GM12878 (cell line): ENCODE data around the gene ACBD5. TPM values are rescaled to one million over a fixed set of nuclear protein-coding genes. Genes with fewer than 3 reads are reported as not detected.

Source experiments
- ATAC-seq: fragments of 200-7000 bp; cut with Tn5 transposase; 3 replicates; pipeline ENCODE4 v1.9.1; 2020; ENCODE audit warnings: mild to moderate bottlenecking, moderate library complexity
- BruUV-seq: library from RNA; stranded (reverse); fragments of 400-500 nt; replicated peaks from 2 replicates; lab custom pipeline; 2021; lab: Mats Ljungman, UMichigan
- CTCF ChIA-PET: fragments of 300-600 bp; sonication (Branson Sonifier 250); formaldehyde crosslinking; extraction: SDS; loops from one replicate; lab custom pipeline; 2021; ENCODE audit warnings: inconsistent platforms; lab: Yijun Ruan, JAX
- POLR2A ChIA-PET: fragments of 350-600 bp; formaldehyde crosslinking; extraction: SDS; loops from one replicate; lab custom pipeline; 2021; ENCODE audit warnings: inconsistent platforms; lab: Charles Lee
- RAD21 ChIA-PET: fragments of 300-600 bp; sonication (Branson Sonifier 250); formaldehyde crosslinking; loops from one replicate; lab custom pipeline; 2023; ENCODE audit warnings: antibody characterized with exemption; ENCODE audit not compliant: unreplicated experiment; lab: Charles Lee
- SMC1A ChIA-PET: fragments of 300-600 bp; sonication (Branson Sonifier 250); formaldehyde crosslinking; loops from one replicate; lab custom pipeline; 2023; ENCODE audit not compliant: unreplicated experiment, uncharacterized antibody; lab: Charles Lee
- DNase-seq: peaks from one replicate; pipeline ENCODE4 v3.0.0-alpha.2; 2011; ENCODE audit warnings: low read depth, low spot score
- FAIRE-seq: peaks from 3 replicates; lab custom pipeline; 2011; peaks lifted over from hg19 to GRCh38; lab: Jason Lieb, UNC
- H2AFZ ChIP-seq: 2 replicates; pipeline ENCODE4 v1.6.0; 2011; ENCODE audit warnings: low read depth, low read length, control low read depth; ENCODE audit not compliant: control insufficient read depth
- H3K27ac ChIP-seq: 2 replicates; pipeline ENCODE4 v1.5.1; 2011; ENCODE audit warnings: control low read depth; ENCODE audit not compliant: control insufficient read depth, insufficient read depth
- H3K27me3 ChIP-seq, 2 experiments: replicated peaks in 1 of 2; 2 replicates each; pipeline versions ENCODE4 v1.6.0 to v1.6.1; 2011; ENCODE audit warnings: low read length in 1 of 2; ENCODE audit not compliant: control insufficient read depth in 2 of 2, insufficient read depth in 2 of 2
- H3K36me3 ChIP-seq, 2 experiments: 2 replicates each; pipeline ENCODE4 v1.5.1; 2011; ENCODE audit warnings: low read length in 1 of 2; ENCODE audit not compliant: control insufficient read depth in 2 of 2, insufficient read depth in 2 of 2
- H3K4me1 ChIP-seq: 2 replicates; pipeline ENCODE4 v1.6.1; 2011; ENCODE audit warnings: mild to moderate bottlenecking, low read length, moderate library complexity, mixed read lengths; ENCODE audit not compliant: control insufficient read depth, insufficient read depth
- H3K4me2 ChIP-seq: 2 replicates; pipeline ENCODE4 v1.6.0; 2011; ENCODE audit warnings: control low read depth; ENCODE audit not compliant: control insufficient read depth, insufficient read depth
- H3K4me3 ChIP-seq: fragments of 200-600 bp; sonication (generic); 2 replicates; pipeline ENCODE4 v1.5.1; 2016
- H3K79me2 ChIP-seq: 2 replicates; pipeline ENCODE4 v1.6.0; 2011; ENCODE audit warnings: low read length; ENCODE audit not compliant: control insufficient read depth, insufficient read depth
- H3K9ac ChIP-seq: 2 replicates; pipeline ENCODE4 v1.8.0; 2011; ENCODE audit warnings: low read length, control low read depth, mixed read lengths; ENCODE audit not compliant: control insufficient read depth, insufficient read depth
- H3K9me3 ChIP-seq: replicated peaks from 3 replicates; pipeline ENCODE4 v1.5.1; 2011; ENCODE audit warnings: mild to moderate bottlenecking, low read length; ENCODE audit not compliant: control insufficient read depth, insufficient read depth
- H4K20me1 ChIP-seq: 2 replicates; pipeline ENCODE4 v1.6.0; 2011; ENCODE audit not compliant: control insufficient read depth, insufficient read depth
- ATF7 ChIP-seq: fragments of 450-650 bp; IDR thresholded peaks from 2 replicates; pipeline ENCODE4 v1.6.1; 2016; ENCODE audit warnings: low read depth, mild to moderate bottlenecking
- BACH1 ChIP-seq: fragments of 450-650 bp; IDR thresholded peaks from 2 replicates; pipeline ENCODE4 v1.6.1; 2017; ENCODE audit warnings: mild to moderate bottlenecking, borderline replicate concordance
- CHD4 ChIP-seq: fragments of 200-600 bp; sonication (generic); IDR thresholded peaks from 2 replicates; pipeline ENCODE4 v1.6.1; 2016; ENCODE audit warnings: mild to moderate bottlenecking
- DPF2 ChIP-seq: fragments of 450-650 bp; IDR thresholded peaks from 2 replicates; pipeline ENCODE4 v1.6.1; 2017; ENCODE audit warnings: mild to moderate bottlenecking
- EGR1 ChIP-seq, 2 experiments: IDR thresholded peaks; 1 replicate in 1 of 2; 2 replicates in 1 of 2; pipeline ENCODE4 v1.6.1; 2011 to 2012; ENCODE audit warnings: low read depth in 2 of 2, low read length in 2 of 2, borderline replicate concordance in 1 of 2, mild to moderate bottlenecking in 1 of 2, moderate library complexity in 1 of 2
- ESRRA ChIP-seq: IDR thresholded peaks from 2 replicates; pipeline ENCODE4 v1.6.1; 2012; ENCODE audit warnings: mild to moderate bottlenecking, low read length, improper control_type of control experiment
- FOXK2 ChIP-seq: fragments of 450-650 bp; IDR thresholded peaks from 2 replicates; pipeline ENCODE4 v1.6.1; 2017; ENCODE audit warnings: mild to moderate bottlenecking, moderate library complexity
- NKRF ChIP-seq: fragments of 450-650 bp; conservative IDR thresholded peaks from 2 replicates; pipeline ENCODE4 v1.6.1; 2017; ENCODE audit warnings: mild to moderate bottlenecking, moderate library complexity
- NR2C1 ChIP-seq: fragments of 450-650 bp; IDR thresholded peaks from 2 replicates; pipeline ENCODE4 v1.6.1; 2017; ENCODE audit warnings: antibody characterized with exemption, mild to moderate bottlenecking, moderate library complexity
- NRF1 ChIP-seq: conservative IDR thresholded peaks from 2 replicates; pipeline ENCODE4 v1.6.1; 2011; ENCODE audit warnings: mild to moderate bottlenecking, low read depth, low read length, improper control_type of control experiment
- PRDM15 ChIP-seq: fragments of 450-650 bp; formaldehyde crosslinking; IDR thresholded peaks from 2 replicates; pipeline ENCODE4 v1.4.0; 2020; ENCODE audit warnings: mild to moderate bottlenecking, moderate library complexity
- SMAD5 ChIP-seq: IDR thresholded peaks from 2 replicates; pipeline ENCODE4 v1.6.1; 2016; ENCODE audit warnings: antibody characterized with exemption, low read depth
- SP1 ChIP-seq: IDR thresholded peaks from one replicate; pipeline ENCODE4 v1.6.1; 2011; ENCODE audit warnings: low read depth, low read length
- SPI1 ChIP-seq: IDR thresholded peaks from 2 replicates; pipeline ENCODE4 v1.6.1; 2011; ENCODE audit warnings: low read depth, mild to moderate bottlenecking, low read length, moderate library complexity, borderline replicate concordance; ENCODE audit not compliant: insufficient read depth
- TCF7 ChIP-seq: IDR thresholded peaks from 2 replicates; pipeline ENCODE4 v1.6.1; 2014; ENCODE audit warnings: antibody characterized with exemption, borderline replicate concordance
- YBX1 ChIP-seq: fragments of 450-650 bp; IDR thresholded peaks from 2 replicates; pipeline ENCODE4 v1.6.1; 2016; ENCODE audit warnings: antibody characterized with exemption
- WGBS: methylation state at CpG from one replicate; pipeline ENCODE4 v1.1.6; 2016; ENCODE audit warnings: low lambda C conversion rate; ENCODE audit not compliant: insufficient replicate concordance, insufficient coverage; ENCODE audit errors: missing lambda C conversion rate; 5-methylcytosine and 5-hydroxymethylcytosine counted together
- in situ Hi-C: fragments of 300-500 bp; cut with MboI; formaldehyde crosslinking; loops from 9 replicates; pipeline ENCODE4 v1.14.3; 2018; ENCODE audit warnings: mixed read lengths
- intact Hi-C: fragments of 100-400 bp; cut with micrococcal nuclease; formaldehyde crosslinking; loops from one replicate; pipeline ENCODE4 v1.14.2; 2022; ENCODE audit not compliant: unreplicated experiment
- polyA plus RNA-seq, 11 experiments: library from polyadenylated mRNA; depleted of rRNA in 4 of 11; unstranded in 6 of 11; stranded (reverse) in 5 of 11; fragments of >200 nt; fragmentation: Nextera tagmentation in 4 of 11; fragmentation: Illumina TruSeq in 1 of 11; extraction: Ambion mirVana in 4 of 11; extraction: Trizol in 1 of 11; gene quantifications; 1 replicate in 1 of 11; 2 replicates in 10 of 11; pipeline versions ENCODE4 v1.2.1 to v1.2.3, GENCODE V29; 2011 to 2016; ENCODE audit warnings: inconsistent platforms in 2 of 11, missing spikeins in 2 of 11, low read depth in 1 of 11
- total RNA-seq, 4 experiments: library from RNA; depleted of rRNA in 3 of 4; stranded (reverse); fragments of >200 nt in 3 of 4; fragmentation: Illumina TruSeq in 1 of 4; extraction: Trizol in 1 of 4; gene quantifications; 2 replicates each; pipeline versions ENCODE4 v1.2.1 to v1.2.3, GENCODE V29; 2013 to 2021

Gene ACBD5
- total and polyA plus RNA-seq, 10 of the 15 experiments (the other 5 are each of a cell fraction or from before 2014, with no cell fraction given) = 2.4 to 22.3 (median 12.4) TPM

GRCh38 chr10:27252267-27253000 is 11.8 kb upstream of the ACBD5 start (continued):
- TF ChIP-seq SMAD5 (peak; percentile 48; the same call in 1 of the 2 replicates), CHD4 (no peak), EGR1 (IDR thresholded peaks at IDR 0.05; ENCODE audit: borderline replicate concordance in 1 of 2, low read depth in 2 of 2, low read length in 2 of 2) (peak in 1 of 2 experiments; percentile 97; a peak in 2 of 3 replicates), PRDM15 (no peak)
- TF ChIP-seq, all 136 proteins: peak for 35

GRCh38 chr10:27251554-27251953 is 11.0 kb upstream of the ACBD5 start:
- DNase-seq = no peak
- POLR2A ChIA-PET = interaction anchor here (1.3 to 1.4 kb wide), 2 partner anchors 8 to 10 kb away, joined by 3 to 5 read pairs; no protein-coding TSS in a partner anchor
- no peaks in the 10 kb centered on the region for H3K36me3 ChIP-seq
- H3K4me2 ChIP-seq = no peak overlapping the region
- no peak for FAIRE-seq
- no peak overlapping the region for H2AFZ ChIP-seq
- RAD21 ChIA-PET = no interaction called here
- H3K27me3 ChIP-seq = no peaks in the 10 kb centered on the region
- H3K4me3 ChIP-seq = no peak overlapping the region
- SMC1A ChIA-PET = interaction anchor here (1.7 to 2.2 kb wide), 2 partner anchors 8 to 102 kb away, joined by 7 to 12 read pairs; no protein-coding TSS in a partner anchor
- no peak for ATAC-seq
- BruUV-seq = no TSS peak
- 94% methylated on average over 14 of the region's 14 CpGs for WGBS
- CTCF ChIA-PET = interaction anchor here (0.7 to 2.9 kb wide), 10 partner anchors 8 to 112 kb away, joined by 3 to 17 read pairs (median 4); partner anchors contain the start of gene ACBD5
- no peaks in the 10 kb centered on the region for H4K20me1 ChIP-seq
- H3K9me3 ChIP-seq = no peaks in the 10 kb centered on the region; the same call in 2 of the 3 replicates
- in situ Hi-C loops (no loop called here), intact Hi-C loops (no loop called here)
- H3K79me2 ChIP-seq = no peaks in the 10 kb centered on the region
- no peak for TF ChIP-seq YBX1
- TF ChIP-seq NR2C1 = no peak
- no peak for TF ChIP-seq DPF2
- no peak for TF ChIP-seq SP1
- no peak for TF ChIP-seq NKRF
- TF ChIP-seq SPI1 = no peak
- TF ChIP-seq TCF7 = no peak
- TF ChIP-seq NRF1 = no peak
- TF ChIP-seq ATF7 = no peak
- TF ChIP-seq BACH1 = no peak
- TF ChIP-seq ESRRA = no peak
- TF ChIP-seq FOXK2 = no peak
- no peak overlapping the region for H3K27ac ChIP-seq
- peaks cover 3% of the 10 kb centered on the region; the same call in 1 of the 2 replicates for H3K4me1 ChIP-seq
- no peak overlapping the region for H3K9ac ChIP-seq
